Esophagus muscularis mucosa (tissue), 4 donors: ENCODE data around the gene FERMT1.

Source experiments
- EP300 ChIP-seq: sonication (generic); formaldehyde crosslinking; IDR thresholded peaks from one replicate; pipeline ENCODE4 v1.6.1; 2017; ENCODE audit warnings: antibody characterized with exemption
- POLR2AphosphoS5 ChIP-seq, 2 donors: sonication (generic); formaldehyde crosslinking; IDR thresholded peaks; one replicate each; pipeline ENCODE4 v1.6.1; 2017; ENCODE audit warnings: antibody characterized with exemption in 2 of 2
- TF ChIP-seq, protein P1 (sequence below), 3 experiments: fragments of 200-600 bp in 2 of 3; fragments of 450-650 bp in 1 of 3; sonication (generic) in 2 of 3; IDR thresholded peaks; one replicate each; pipeline ENCODE4 v1.5.1; 2017 to 2019; ENCODE audit warnings: antibody characterized with exemption in 3 of 3, mild to moderate bottlenecking in 2 of 3, moderate library complexity in 1 of 3

DNA sequence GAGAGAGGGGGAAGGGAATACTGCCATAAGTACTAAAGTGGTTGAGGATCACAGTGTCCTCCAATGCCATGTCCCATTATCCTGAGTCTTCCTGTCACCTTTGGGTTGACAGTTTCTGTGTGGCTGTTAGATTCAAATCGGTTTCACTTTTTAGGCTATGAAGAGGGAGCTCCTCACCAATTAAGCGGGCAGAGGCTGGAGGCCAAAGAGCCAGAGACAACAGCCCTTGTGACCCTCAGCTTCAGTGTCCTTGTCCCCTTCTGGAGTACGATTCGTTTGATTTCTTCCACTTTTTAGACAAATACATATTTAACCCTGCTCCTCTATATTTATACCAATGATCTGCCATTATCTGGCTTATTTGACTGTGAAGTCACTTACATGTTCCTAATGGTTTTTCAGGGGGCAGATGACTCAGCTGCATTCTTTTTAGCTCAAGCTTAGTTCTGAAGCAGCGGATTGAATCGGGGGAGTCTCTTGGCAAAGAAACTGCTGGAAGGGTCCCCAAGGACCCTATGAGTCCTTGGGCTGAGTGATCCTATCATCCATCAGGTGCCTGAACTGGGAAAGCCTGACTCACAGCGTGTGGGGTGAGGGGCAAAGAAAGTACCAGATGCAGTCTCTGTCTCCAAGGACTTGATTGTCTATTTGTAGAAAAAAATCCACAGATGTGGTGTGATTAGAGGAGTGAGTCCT is 18.2 kb downstream of the FERMT1 start:
- TF ChIP-seq, protein P1, sequence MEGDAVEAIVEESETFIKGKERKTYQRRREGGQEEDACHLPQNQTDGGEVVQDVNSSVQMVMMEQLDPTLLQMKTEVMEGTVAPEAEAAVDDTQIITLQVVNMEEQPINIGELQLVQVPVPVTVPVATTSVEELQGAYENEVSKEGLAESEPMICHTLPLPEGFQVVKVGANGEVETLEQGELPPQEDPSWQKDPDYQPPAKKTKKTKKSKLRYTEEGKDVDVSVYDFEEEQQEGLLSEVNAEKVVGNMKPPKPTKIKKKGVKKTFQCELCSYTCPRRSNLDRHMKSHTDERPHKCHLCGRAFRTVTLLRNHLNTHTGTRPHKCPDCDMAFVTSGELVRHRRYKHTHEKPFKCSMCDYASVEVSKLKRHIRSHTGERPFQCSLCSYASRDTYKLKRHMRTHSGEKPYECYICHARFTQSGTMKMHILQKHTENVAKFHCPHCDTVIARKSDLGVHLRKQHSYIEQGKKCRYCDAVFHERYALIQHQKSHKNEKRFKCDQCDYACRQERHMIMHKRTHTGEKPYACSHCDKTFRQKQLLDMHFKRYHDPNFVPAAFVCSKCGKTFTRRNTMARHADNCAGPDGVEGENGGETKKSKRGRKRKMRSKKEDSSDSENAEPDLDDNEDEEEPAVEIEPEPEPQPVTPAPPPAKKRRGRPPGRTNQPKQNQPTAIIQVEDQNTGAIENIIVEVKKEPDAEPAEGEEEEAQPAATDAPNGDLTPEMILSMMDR (IDR thresholded peaks at IDR 0.05) = no peak
- TF ChIP-seq EP300 (no peak), POLR2AphosphoS5 (IDR thresholded peaks at IDR 0.05) (no peak)
